Measurements from ENCODE around the gene KDM4D.
"Not testable (repeated sequence)": the region's sequence is repeated elsewhere in the genome, so short reads cannot be mapped to it uniquely, and the experiment has no call there.

The KDM4D gene

GRCh38 chr11:95037356-95038035 lies 64.0 kb downstream of the KDM4D start:
- DNase-seq, result not testable (repeated sequence)

DNA sequence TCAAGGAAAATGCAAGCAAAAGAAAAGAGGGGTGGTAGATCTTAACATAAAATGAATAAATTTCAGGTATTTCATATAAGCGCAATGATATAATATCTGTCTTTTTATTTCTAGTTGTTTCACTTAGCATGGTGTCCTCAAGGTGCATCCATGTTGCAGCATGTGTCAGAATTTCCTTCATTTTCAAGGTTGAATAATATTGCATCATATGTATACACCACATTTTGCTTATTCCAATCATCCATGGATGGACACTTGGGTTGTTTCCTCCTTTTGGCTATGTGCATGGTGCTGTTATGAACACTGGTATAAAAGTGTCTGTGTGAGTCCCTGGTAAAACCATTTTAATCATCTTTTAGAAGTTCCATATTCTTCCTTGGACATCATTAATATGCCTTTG lies 68.7 kb downstream of the KDM4D start:
- no peak for DNase-seq

DNA sequence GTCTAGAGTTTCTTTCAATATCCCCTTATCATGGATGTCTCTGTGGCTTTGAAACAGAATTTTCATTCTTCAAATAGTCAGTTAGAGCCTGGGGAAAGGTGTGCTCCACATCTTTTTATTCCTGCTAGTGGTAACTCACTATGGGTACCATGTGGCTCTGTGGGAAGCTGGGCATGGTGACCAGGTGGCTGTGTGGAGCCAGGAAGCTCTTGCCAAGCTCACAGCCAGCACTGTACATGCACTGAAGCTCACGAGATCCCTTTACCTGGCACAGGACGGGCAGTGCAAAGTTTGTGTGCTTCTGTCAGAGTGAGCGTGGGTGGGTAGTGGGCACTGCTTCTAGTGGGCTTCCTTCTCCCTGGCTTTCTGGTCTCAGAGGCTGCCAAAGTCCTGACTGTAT lies 69.4 kb downstream of the KDM4D start:
- no peak for DNase-seq

GRCh38 chr11:95044010-95044409 lies 70.5 kb downstream of the KDM4D start:
- DNase-seq, result no peak

GRCh38 chr11:95045812-95046211 lies 72.3 kb downstream of the KDM4D start:
- no peak for DNase-seq
